Ascending aorta (tissue), 2 donors: ENCODE data around the gene SSPN. TPM values are rescaled to one million over a fixed set of nuclear protein-coding genes. Genes with fewer than 3 reads are reported as not detected.

Source experiments
- DNase-seq, 2 donors: peaks; one replicate each; pipeline ENCODE4 v3.0.0-alpha.2; 2019; ENCODE audit warnings: low spot score in 2 of 2
- H3K27ac ChIP-seq, 2 donors: fragments of 200-600 bp; sonication (generic); one replicate each; pipeline ENCODE4 v1.5.1; 2016 to 2017; ENCODE audit warnings: mild to moderate bottlenecking in 1 of 2
- H3K27me3 ChIP-seq: fragments of 200-600 bp; sonication (generic); one replicate; pipeline ENCODE4 v1.5.1; 2017
- H3K36me3 ChIP-seq, 2 donors: fragments of 200-600 bp; sonication (generic); one replicate each; pipeline ENCODE4 v1.5.1; 2016
- H3K4me1 ChIP-seq, 2 donors: fragments of 200-600 bp; sonication (generic); one replicate each; pipeline ENCODE4 v1.5.1; 2016 to 2017; ENCODE audit warnings: mild to moderate bottlenecking in 1 of 2
- H3K4me3 ChIP-seq, 2 donors: fragments of 200-600 bp; sonication (generic); one replicate each; pipeline ENCODE4 v1.5.1; 2016 to 2017; ENCODE audit warnings: mild to moderate bottlenecking in 1 of 2
- H3K9me3 ChIP-seq, 2 donors: fragments of 200-600 bp; sonication (generic); one replicate each; pipeline ENCODE4 v1.5.1; 2016
- CTCF ChIP-seq, 3 experiments: fragments of 200-600 bp in 2 of 3; fragments of 450-650 bp in 1 of 3; sonication (generic) in 2 of 3; IDR thresholded peaks; one replicate each; pipeline ENCODE4 v1.5.1; 2016 to 2019; ENCODE audit warnings: antibody characterized with exemption in 3 of 3, mild to moderate bottlenecking in 1 of 3, moderate library complexity in 1 of 3
- intact Hi-C: fragments of 100-400 bp; cut with DNase I; formaldehyde crosslinking; loops from one replicate; pipeline ENCODE4 v1.15.1; 2023
- total RNA-seq: library from RNA; depleted of rRNA; stranded (reverse); fragments of >200 nt; gene quantifications from one replicate; pipeline ENCODE4 v1.1.0, GENCODE V29; 2016

The SSPN gene
- total RNA-seq, 1 donor from 2014 or later = 56.3 TPM

GRCh38 chr12:26177283-26177682 is 18.1 kb upstream of the SSPN start:
- Histone ChIP-seq H3K36me3 (no peaks in the 10 kb centered on the region), H3K27me3 (no peaks in the 10 kb centered on the region), H3K4me1 (no peaks in the 10 kb centered on the region), H3K9me3 (no peaks in the 10 kb centered on the region), H3K27ac (no peak overlapping the region), H3K4me3 (no peak overlapping the region)
- no peak for DNase-seq
- no peak for TF ChIP-seq CTCF (IDR thresholded peaks at IDR 0.05)
- intact Hi-C loops = no loop called here

GRCh38 chr12:26179826-26180225 is 15.5 kb upstream of the SSPN start:
- no peaks in the 10 kb centered on the region for H3K4me1 ChIP-seq
- intact Hi-C loops = no loop called here
- no peak overlapping the region for H3K27ac ChIP-seq
- DNase-seq = no peak
- TF ChIP-seq CTCF (IDR thresholded peaks at IDR 0.05) = no peak
- no peaks in the 10 kb centered on the region for H3K27me3 ChIP-seq
- no peaks in the 10 kb centered on the region for H3K36me3 ChIP-seq
- H3K4me3 ChIP-seq = no peak overlapping the region
- no peaks in the 10 kb centered on the region for H3K9me3 ChIP-seq

GRCh38 chr12:26182377-26182776 is 13.0 kb upstream of the SSPN start:
- Histone ChIP-seq H3K27ac (no peak overlapping the region), H3K9me3 (no peaks in the 10 kb centered on the region), H3K4me1 (no peaks in the 10 kb centered on the region), H3K36me3 (no peaks in the 10 kb centered on the region), H3K27me3 (no peaks in the 10 kb centered on the region), H3K4me3 (no peak overlapping the region)
- DNase-seq = no peak
- intact Hi-C loops = no loop called here
- no peak for TF ChIP-seq CTCF (IDR thresholded peaks at IDR 0.05)

GRCh38 chr12:26185532-26186320 is 9.6 kb upstream of the SSPN start:
- DNase-seq = no peak
- Histone ChIP-seq H3K4me3 (no peak overlapping the region), H3K4me1 (no peaks in the 10 kb centered on the region), H3K36me3 (no peaks in the 10 kb centered on the region), H3K9me3 (no peaks in the 10 kb centered on the region), H3K27me3 (no peaks in the 10 kb centered on the region), H3K27ac (no peak overlapping the region)
- TF ChIP-seq CTCF (IDR thresholded peaks at IDR 0.05) = no peak
- intact Hi-C loops = no loop called here

GRCh38 chr12:26187014-26187798 is 8.2 kb upstream of the SSPN start:
- no peaks in the 10 kb centered on the region for H3K36me3 ChIP-seq
- no peak for TF ChIP-seq CTCF (IDR thresholded peaks at IDR 0.05)
- no peak overlapping the region for H3K4me3 ChIP-seq
- no peak for DNase-seq
- no peaks in the 10 kb centered on the region for H3K4me1 ChIP-seq
- intact Hi-C loops = no loop called here
- no peak overlapping the region for H3K27ac ChIP-seq
- no peaks in the 10 kb centered on the region for H3K27me3 ChIP-seq
- no peaks in the 10 kb centered on the region for H3K9me3 ChIP-seq
